ENCODE results near the gene SYT13. TPM values are rescaled to one million over a fixed set of nuclear protein-coding genes. Genes with fewer than 3 reads are reported as not detected.

SYT13 gene
- total and polyA plus RNA-seq, 2 donors (not counting 3 experiments of a cell fraction or from before 2014, with no cell fraction given), result not detected

DNA sequence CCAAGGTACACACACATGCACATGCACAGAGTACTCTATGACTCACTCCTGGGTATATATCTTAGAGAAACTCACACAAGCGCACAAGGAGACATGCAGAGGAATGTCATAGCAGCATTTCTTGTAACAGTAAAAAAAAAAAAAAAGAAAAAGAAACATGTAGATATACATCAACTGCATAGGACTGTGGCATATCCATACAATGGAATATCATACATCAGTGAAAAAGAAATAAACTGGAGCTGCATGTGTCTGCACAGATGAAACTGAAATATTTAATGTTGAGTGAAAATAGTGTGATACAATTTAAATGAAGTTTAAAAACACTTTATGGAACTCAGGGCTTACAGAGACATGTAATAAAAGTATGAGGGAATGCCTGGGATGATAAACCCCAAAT lies 46.4 kb downstream of the SYT13 start:
- no TSS peak for BruUV-seq (replicated peaks)
- no peaks in the 10 kb centered on the region for H3K79me2 ChIP-seq (ENCODE audit: control insufficient read depth, insufficient read depth, low read length)
- no peaks in the 10 kb centered on the region for H3K9me1 ChIP-seq (replicated peaks; ENCODE audit: control insufficient read depth, extremely low read depth, insufficient read depth, low read length)
- no peak overlapping the region for H3K4me2 ChIP-seq (ENCODE audit: insufficient read depth, low read length)
- no peaks in the 10 kb centered on the region for H3K4me1 ChIP-seq (ENCODE audit: control insufficient read depth, extremely low read depth, insufficient read depth, low read length)
- H3K27me3 ChIP-seq (ENCODE audit: control insufficient read depth in 2 of 2, insufficient read depth in 2 of 2, low read length in 2 of 2), result peaks cover 6 to 17% of the 10 kb centered on the region in 2 experiments
- dilution Hi-C loops (cut with MboI; ENCODE audit: extremely low pct_ligation_motif_present, low sequenced_read_pairs), result no loop called here
- no peak overlapping the region for H3K4me3 ChIP-seq (replicated peaks in 1 of 3; ENCODE audit: insufficient read depth in 1 of 3, low read depth in 1 of 3, low read length in 3 of 3)
- H4K20me1 ChIP-seq (replicated peaks; ENCODE audit: control insufficient read depth, extremely low read depth, insufficient read depth, low read length), result no peaks in the 10 kb centered on the region
- intact Hi-C loops (cut with micrococcal nuclease), result no loop called here
- H3K36me3 ChIP-seq (ENCODE audit: control insufficient read depth in 2 of 2, extremely low read depth in 1 of 2, insufficient read depth in 2 of 2, low read length in 2 of 2), result no peaks in the 10 kb centered on the region
- TF ChIP-seq GATA2 (IDR thresholded peaks at IDR 0.05; ENCODE audit: insufficient read depth, insufficient read length, low read depth, low read length) (no peak), MYC (IDR thresholded peaks at IDR 0.05; ENCODE audit: low read depth, low read length) (no peak), EZH2 (IDR thresholded peaks at IDR 0.05; ENCODE audit: borderline replicate concordance, low read depth, low read length, severe bottlenecking) (no peak), JUN (IDR thresholded peaks at IDR 0.05; ENCODE audit: borderline replicate concordance, insufficient read depth, insufficient read length, low read depth) (no peak), POLR2AphosphoS5 (IDR thresholded peaks at IDR 0.05; ENCODE audit: insufficient read depth, low read depth, low read length) (no peak), FOS (IDR thresholded peaks at IDR 0.05; ENCODE audit: borderline replicate concordance, insufficient read depth, low read length) (no peak), POLR2A (IDR thresholded peaks at IDR 0.05; ENCODE audit: low read depth, low read length) (no peak)
- TF ChIP-seq, protein P1, sequence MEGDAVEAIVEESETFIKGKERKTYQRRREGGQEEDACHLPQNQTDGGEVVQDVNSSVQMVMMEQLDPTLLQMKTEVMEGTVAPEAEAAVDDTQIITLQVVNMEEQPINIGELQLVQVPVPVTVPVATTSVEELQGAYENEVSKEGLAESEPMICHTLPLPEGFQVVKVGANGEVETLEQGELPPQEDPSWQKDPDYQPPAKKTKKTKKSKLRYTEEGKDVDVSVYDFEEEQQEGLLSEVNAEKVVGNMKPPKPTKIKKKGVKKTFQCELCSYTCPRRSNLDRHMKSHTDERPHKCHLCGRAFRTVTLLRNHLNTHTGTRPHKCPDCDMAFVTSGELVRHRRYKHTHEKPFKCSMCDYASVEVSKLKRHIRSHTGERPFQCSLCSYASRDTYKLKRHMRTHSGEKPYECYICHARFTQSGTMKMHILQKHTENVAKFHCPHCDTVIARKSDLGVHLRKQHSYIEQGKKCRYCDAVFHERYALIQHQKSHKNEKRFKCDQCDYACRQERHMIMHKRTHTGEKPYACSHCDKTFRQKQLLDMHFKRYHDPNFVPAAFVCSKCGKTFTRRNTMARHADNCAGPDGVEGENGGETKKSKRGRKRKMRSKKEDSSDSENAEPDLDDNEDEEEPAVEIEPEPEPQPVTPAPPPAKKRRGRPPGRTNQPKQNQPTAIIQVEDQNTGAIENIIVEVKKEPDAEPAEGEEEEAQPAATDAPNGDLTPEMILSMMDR (IDR thresholded peaks at IDR 0.05; ENCODE audit: extremely low read depth in 1 of 2, insufficient read depth in 1 of 2, low read depth in 1 of 2, low read length in 2 of 2), result no peak
- TF ChIP-seq, protein P2, sequence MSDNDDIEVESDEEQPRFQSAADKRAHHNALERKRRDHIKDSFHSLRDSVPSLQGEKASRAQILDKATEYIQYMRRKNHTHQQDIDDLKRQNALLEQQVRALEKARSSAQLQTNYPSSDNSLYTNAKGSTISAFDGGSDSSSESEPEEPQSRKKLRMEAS (IDR thresholded peaks at IDR 0.05; ENCODE audit: insufficient read depth, insufficient read length), result no peak
- no peaks in the 10 kb centered on the region for H3K9me3 ChIP-seq (replicated peaks; ENCODE audit: control insufficient read depth, insufficient read depth, low read length)
- H2AFZ ChIP-seq (ENCODE audit: low read depth, low read length), result no peak overlapping the region
- POLR2A ChIA-PET, result no interaction called here
- H3K9ac ChIP-seq (replicated peaks; ENCODE audit: extremely low read depth, insufficient read depth, low read length), result no peak overlapping the region
- no peak for DNase-seq (ENCODE audit: low read depth, low spot score)
- no peak overlapping the region for H3K27ac ChIP-seq (ENCODE audit: insufficient read depth, low read depth, low read length)
- FAIRE-seq, result no peak
- CTCF ChIA-PET, result interaction anchor here (1.0 kb wide), 1 partner anchor 127 kb away, joined by 3 read pairs; no protein-coding TSS in a partner anchor
